Measurements from ENCODE around the gene MTX2. TPM values are rescaled to one million over a fixed set of nuclear protein-coding genes. Genes with fewer than 3 reads are reported as not detected.

MTX2 gene
- total and polyA plus RNA-seq, 2 donors from 2014 or later: 23.6 to 120 TPM

DNA sequence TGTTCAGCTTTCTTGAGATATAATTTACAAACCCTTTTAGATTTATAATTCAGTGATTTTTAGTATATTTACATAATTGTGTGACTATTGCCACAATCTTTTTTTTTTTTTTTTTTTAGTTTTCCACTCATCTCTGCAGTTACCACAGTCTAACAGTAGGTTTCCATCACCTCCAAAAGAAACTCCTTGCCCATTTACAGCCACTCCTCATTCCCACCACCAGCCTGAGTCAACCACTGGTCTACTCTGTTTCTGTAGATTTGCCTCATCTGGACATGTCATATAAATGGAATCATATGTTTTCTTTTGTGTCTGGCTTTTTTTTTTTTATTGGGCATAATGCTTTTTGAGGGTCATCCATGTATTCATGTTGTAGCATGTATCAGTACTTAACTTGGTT is 16.1 kb downstream of the MTX2 start:
- no peaks in the 10 kb centered on the region for H3K36me3 ChIP-seq (ENCODE audit: control insufficient read depth in 2 of 3, insufficient read depth in 3 of 3, low read length in 3 of 3)
- no peak overlapping the region for H3K9ac ChIP-seq (ENCODE audit: low read length in 3 of 3)
- no peaks in the 10 kb centered on the region for H3K4me1 ChIP-seq (ENCODE audit: control insufficient read depth in 2 of 3, insufficient read depth in 2 of 3, low read depth in 1 of 3, low read length in 3 of 3)
- TF ChIP-seq, protein P1, sequence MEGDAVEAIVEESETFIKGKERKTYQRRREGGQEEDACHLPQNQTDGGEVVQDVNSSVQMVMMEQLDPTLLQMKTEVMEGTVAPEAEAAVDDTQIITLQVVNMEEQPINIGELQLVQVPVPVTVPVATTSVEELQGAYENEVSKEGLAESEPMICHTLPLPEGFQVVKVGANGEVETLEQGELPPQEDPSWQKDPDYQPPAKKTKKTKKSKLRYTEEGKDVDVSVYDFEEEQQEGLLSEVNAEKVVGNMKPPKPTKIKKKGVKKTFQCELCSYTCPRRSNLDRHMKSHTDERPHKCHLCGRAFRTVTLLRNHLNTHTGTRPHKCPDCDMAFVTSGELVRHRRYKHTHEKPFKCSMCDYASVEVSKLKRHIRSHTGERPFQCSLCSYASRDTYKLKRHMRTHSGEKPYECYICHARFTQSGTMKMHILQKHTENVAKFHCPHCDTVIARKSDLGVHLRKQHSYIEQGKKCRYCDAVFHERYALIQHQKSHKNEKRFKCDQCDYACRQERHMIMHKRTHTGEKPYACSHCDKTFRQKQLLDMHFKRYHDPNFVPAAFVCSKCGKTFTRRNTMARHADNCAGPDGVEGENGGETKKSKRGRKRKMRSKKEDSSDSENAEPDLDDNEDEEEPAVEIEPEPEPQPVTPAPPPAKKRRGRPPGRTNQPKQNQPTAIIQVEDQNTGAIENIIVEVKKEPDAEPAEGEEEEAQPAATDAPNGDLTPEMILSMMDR (IDR thresholded peaks at IDR 0.05; ENCODE audit: borderline replicate concordance, extremely low read depth, insufficient read depth): no peak
- H3K27me3 ChIP-seq (ENCODE audit: control insufficient read depth, insufficient read depth, low read length): no peaks in the 10 kb centered on the region
- FAIRE-seq (no peak), DNase-seq (no peak)
- H3K27ac ChIP-seq (ENCODE audit: low read depth in 2 of 2, low read length in 2 of 2): no peak overlapping the region
- intact Hi-C loops (cut with DNase I): no loop called here
- H3K9me3 ChIP-seq (ENCODE audit: control insufficient read depth in 2 of 3, insufficient read depth in 1 of 3, low read length in 3 of 3): no peaks in the 10 kb centered on the region
- no peak overlapping the region for H3K4me3 ChIP-seq (ENCODE audit: low read length in 3 of 3)

DNA sequence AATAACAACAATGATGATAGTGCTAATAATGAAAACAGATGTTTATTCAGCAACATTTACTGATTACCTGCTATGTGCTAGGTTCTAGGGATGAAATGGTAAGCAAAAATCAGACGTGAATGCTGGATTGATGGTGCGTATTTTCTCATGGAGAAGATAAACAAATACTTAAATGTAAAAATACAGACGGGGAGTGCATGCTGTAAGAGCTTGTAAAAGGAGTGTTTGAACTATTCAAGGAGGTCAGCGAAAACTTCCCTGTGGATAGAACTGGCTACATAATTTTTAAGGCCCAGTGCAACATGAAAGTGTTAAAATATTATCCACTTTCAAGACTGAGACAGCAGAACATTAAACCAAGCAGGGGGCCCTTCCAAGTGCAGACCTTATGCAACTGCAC is 22.1 kb downstream of the MTX2 start:
- intact Hi-C loops (cut with DNase I): no loop called here
- H3K4me3 ChIP-seq (ENCODE audit: low read length in 3 of 3): no peak overlapping the region
- H3K27me3 ChIP-seq (ENCODE audit: control insufficient read depth, insufficient read depth, low read length): no peaks in the 10 kb centered on the region
- no peaks in the 10 kb centered on the region for H3K36me3 ChIP-seq (ENCODE audit: control insufficient read depth in 2 of 3, insufficient read depth in 3 of 3, low read length in 3 of 3)
- peaks cover 0 to 7% (median 3%) of the 10 kb centered on the region in 3 donors for H3K4me1 ChIP-seq (ENCODE audit: control insufficient read depth in 2 of 3, insufficient read depth in 2 of 3, low read depth in 1 of 3, low read length in 3 of 3)
- no peaks in the 10 kb centered on the region for H3K9me3 ChIP-seq (ENCODE audit: control insufficient read depth in 2 of 3, insufficient read depth in 1 of 3, low read length in 3 of 3)
- TF ChIP-seq, protein P1 (IDR thresholded peaks at IDR 0.05; ENCODE audit: borderline replicate concordance, extremely low read depth, insufficient read depth): no peak
- H3K27ac ChIP-seq (ENCODE audit: low read depth in 2 of 2, low read length in 2 of 2): no peak overlapping the region
- H3K9ac ChIP-seq (ENCODE audit: low read length in 3 of 3): no peak overlapping the region
- DNase-seq (no peak), FAIRE-seq (no peak)

- TF ChIP-seq, protein P1 (IDR thresholded peaks at IDR 0.05; ENCODE audit: borderline replicate concordance, extremely low read depth, insufficient read depth): no peak
- Histone ChIP-seq H3K9me3 (ENCODE audit: control insufficient read depth in 2 of 3, insufficient read depth in 1 of 3, low read length in 3 of 3) (no peaks in the 10 kb centered on the region), H3K9ac (ENCODE audit: low read length in 3 of 3) (no peak overlapping the region), H3K4me1 (ENCODE audit: control insufficient read depth in 2 of 3, insufficient read depth in 2 of 3, low read depth in 1 of 3, low read length in 3 of 3) (peaks cover 0 to 7% (median 3%) of the 10 kb centered on the region in 3 donors), H3K4me3 (ENCODE audit: low read length in 3 of 3) (no peak overlapping the region), H3K27me3 (ENCODE audit: control insufficient read depth, insufficient read depth, low read length) (no peaks in the 10 kb centered on the region), H3K27ac (ENCODE audit: low read depth in 2 of 2, low read length in 2 of 2) (no peak overlapping the region), H3K36me3 (ENCODE audit: control insufficient read depth in 2 of 3, insufficient read depth in 3 of 3, low read length in 3 of 3) (no peaks in the 10 kb centered on the region)
- DNase-seq: no peak
- no peak for FAIRE-seq
- intact Hi-C loops (cut with DNase I): no loop called here
These were observed 22.6 kb downstream of the MTX2 start for GRCh38 chr2:176291809-176292283.

GRCh38 chr2:176292608-176293007 is 23.4 kb downstream of the MTX2 start:
- DNase-seq (no peak), FAIRE-seq (no peak)
- Histone ChIP-seq H3K27ac (ENCODE audit: low read depth in 2 of 2, low read length in 2 of 2) (no peak overlapping the region), H3K9me3 (ENCODE audit: control insufficient read depth in 2 of 3, insufficient read depth in 1 of 3, low read length in 3 of 3) (no peaks in the 10 kb centered on the region), H3K9ac (ENCODE audit: low read length in 3 of 3) (no peak overlapping the region), H3K36me3 (ENCODE audit: control insufficient read depth in 2 of 3, insufficient read depth in 3 of 3, low read length in 3 of 3) (no peaks in the 10 kb centered on the region), H3K27me3 (ENCODE audit: control insufficient read depth, insufficient read depth, low read length) (no peaks in the 10 kb centered on the region), H3K4me3 (ENCODE audit: low read length in 3 of 3) (no peak overlapping the region), H3K4me1 (ENCODE audit: control insufficient read depth in 2 of 3, insufficient read depth in 2 of 3, low read depth in 1 of 3, low read length in 3 of 3) (peaks cover 0 to 7% (median 3%) of the 10 kb centered on the region in 3 donors)
- TF ChIP-seq, protein P1 (IDR thresholded peaks at IDR 0.05; ENCODE audit: borderline replicate concordance, extremely low read depth, insufficient read depth): no peak
- intact Hi-C loops (cut with DNase I): no loop called here
